GM19240 (cell line): ENCODE data around the gene ELK4.

Experiments used
- DNase-seq: peaks from one replicate; pipeline ENCODE4 v3.0.0; 2011; ENCODE audit warnings: low spot score; ENCODE audit not compliant: insufficient read length

ELK4 gene, protein sequence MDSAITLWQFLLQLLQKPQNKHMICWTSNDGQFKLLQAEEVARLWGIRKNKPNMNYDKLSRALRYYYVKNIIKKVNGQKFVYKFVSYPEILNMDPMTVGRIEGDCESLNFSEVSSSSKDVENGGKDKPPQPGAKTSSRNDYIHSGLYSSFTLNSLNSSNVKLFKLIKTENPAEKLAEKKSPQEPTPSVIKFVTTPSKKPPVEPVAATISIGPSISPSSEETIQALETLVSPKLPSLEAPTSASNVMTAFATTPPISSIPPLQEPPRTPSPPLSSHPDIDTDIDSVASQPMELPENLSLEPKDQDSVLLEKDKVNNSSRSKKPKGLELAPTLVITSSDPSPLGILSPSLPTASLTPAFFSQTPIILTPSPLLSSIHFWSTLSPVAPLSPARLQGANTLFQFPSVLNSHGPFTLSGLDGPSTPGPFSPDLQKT

DNA sequence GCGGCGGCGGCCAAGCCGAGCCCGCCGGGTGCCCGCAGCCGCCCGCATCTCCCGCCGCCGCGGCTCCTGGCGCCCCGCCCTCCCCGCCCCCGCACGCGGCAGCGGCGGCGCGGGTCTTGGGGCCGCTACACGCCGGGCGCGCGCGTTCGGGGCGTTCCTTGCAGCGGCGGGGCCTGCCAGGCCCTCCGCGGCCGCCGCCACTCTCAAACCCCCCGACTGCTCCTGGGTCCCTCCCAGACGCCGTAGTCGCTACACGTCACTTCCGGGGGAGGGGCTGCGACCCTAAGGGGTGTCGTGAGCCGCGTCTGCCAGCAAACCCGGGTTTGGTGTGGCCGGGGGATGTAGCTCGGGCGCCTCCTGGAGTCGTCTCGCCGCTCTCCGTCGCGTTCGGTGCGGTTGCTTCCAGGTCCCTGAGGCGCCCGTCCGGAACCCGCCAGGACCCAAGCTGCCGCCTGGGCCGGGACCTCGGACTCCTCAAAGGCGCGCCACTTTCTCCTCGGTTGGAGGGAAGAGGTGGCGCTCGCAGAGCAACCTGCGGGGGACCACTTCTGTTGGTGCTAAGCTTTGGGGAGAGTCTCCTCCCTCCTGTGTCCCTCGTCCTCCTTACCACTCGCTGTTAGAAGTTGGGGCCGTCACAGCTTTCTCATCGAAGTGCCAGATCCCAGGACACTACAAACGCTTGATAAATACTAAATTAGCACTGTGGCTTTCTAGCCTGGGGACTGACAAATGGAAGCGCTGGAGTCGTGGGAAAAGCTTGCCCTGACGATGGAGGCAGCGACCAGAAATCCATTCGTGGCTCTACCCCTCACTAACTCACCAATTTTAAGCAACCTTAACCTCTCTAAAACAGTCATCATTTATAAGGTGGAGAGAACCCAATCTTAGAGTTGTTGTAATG is at the start of gene ELK4:
ELK4 (minus strand) TSS at position 244 of the 901 bp plus-strand sequence. CDS start 8,129 bp downstream, outside the sequence.
- peak; percentile 86 for DNase-seq

DNA sequence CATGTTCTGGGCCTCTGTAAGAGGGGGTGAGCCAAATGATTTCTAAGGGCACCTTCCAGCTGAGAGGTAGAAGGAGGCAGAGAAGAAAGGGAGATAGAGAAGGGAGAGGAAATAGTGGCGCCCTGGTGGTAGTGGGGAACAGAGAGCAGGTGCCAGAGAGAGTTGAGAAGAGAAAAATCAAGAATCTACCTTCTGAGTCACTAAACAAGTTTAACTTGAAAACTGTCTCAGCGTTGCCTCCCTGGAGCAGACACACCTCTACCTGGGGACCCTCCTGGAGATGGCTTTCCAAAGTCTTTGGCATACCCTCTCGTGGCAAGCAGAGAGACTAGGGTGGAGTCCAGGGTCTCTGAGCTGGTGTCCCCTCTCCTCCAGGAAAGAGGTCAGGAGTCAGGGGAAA is 49.6 kb upstream of the ELK4 start:
- DNase-seq: no peak

DNA sequence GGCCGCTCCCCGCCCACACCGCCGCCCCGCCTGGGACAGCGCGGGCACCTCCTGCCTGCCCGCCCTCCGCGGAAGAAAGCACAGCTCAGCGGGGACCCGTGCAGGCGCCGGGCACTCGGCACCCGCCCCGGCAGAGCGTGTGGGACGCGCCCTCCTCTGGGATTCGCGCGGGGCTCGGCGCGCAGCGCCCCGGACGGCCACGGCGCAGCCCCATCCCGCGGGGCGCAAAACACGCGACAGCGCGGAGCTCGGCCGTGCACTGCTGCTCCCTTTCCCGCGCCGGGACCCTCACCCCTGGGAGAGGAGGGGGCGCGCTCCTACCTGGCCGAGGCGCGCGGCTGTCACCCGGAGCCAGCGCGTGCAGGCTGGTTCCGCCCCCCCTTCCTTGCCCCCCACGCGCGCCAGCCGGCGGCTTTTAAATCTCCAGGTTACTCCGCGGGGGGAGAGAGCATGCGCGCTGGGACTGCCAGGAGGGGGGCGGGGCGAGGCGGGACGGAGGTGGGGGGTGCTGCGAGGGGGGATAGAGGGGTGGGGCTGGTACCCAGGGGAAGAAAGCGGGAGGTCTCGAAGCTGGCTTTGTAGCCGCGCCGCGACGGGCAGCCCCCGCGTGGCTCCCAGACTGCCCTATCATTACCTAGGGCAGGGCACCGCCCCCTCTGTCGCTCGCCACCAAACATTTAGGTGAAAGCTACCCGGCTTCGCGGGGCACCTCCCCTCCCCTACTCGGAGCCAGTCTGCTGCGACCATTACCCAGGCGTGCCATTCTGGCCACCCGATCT is 48.5 kb upstream of the ELK4 start, which contains the start of gene SLC45A3:
SLC45A3 (minus strand) TSS at position 437 of the 779 bp plus-strand sequence. CDS start 15,853 bp downstream, outside the sequence.
- no peak for DNase-seq

DNA sequence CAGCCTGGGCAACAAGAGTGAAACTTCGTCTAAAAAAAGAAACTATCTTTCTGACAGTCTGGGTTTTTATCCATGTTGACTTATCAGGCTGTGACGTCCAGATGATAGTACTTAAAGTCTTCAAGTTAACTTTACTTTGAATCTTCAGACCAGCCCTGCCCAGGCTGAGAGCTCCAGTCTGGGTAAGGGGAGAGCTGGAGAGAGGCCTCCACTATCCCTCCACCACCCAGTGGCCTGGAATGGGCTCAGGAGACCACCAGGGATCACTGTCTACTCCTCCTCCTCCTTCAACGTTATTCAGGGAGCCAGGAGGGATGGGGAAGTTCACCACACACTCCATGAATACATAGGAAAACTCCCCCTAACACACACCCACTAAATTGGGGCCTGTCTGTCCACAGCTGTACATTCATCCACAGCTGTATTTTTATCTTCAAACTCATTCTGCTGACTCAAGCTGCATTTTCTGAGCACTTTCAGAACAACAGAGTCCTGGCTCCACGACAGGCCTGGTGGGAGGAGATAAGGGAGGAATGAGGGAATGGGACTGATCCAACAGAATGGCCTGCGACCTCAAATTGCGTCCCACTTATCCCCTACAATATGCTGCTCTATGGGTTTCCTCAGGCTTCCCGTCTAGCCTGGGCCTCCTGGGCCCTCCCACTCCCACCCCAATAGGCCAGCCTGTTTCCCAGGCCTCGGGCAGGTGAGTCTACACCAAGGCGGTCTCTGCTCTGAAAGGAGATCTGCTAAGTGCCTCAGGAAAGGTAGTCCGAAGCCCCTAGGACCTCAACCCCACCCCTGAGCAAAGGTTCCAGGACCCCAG is 46.7 kb upstream of the ELK4 start:
- DNase-seq: no peak

DNA sequence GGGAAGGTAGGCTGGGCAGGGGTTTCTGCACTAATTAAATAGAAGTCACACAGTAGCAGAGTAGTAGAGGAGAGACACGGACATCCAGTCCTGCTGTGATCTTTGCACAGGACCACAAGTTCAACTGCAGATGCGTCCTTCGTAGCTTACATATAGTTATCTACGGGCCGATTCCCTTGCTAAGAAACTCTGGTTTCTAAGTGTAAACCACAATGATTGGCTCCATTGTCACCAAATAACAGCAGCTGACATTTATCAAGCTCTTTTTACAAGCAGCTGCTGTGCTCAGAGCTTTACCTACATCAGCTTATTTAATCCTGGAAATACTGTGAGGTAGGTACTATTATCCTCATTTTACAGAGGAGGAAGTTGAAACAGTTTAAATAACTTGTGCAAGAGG is 45.4 kb upstream of the ELK4 start:
- no peak for DNase-seq

DNA sequence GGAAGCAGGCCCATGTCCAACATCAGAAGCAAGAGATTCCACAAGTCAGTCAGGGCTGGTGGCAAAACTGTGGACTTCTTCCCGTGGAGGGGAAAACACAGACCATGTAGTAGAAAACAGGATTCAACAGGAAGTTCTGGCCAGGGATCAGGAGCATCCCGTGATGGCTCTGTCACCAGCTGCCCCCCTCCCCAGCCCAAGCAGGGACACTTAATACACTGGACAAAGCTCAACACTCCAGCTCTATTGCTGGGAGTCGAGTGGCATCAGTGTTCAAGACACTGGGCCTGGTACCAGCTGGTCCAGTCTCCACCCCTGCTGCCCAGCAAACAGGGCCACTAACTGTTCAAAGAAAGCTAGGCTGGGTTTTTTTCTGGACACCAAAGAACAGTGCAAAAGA is 44.8 kb upstream of the ELK4 start:
- no peak for DNase-seq

DNA sequence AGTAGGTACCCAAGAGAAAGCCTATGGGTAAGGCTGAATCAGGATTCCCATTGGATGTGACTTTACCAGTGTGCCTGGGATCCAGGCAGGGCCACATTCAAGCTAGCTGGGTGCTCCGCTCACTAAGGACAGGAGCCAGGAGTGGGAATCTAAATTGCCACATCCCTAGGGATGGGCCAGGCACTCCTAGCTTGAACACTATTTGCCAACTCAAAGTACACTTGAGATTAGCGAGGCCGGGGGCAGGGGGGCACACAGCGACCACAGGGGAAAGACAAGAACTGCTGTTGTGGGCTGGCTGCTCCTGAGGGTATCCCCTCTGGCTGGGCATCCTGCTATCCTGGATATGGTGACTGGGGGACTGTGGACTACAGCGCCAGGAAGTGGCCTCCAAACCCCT is 44.2 kb upstream of the ELK4 start:
- no peak for DNase-seq

DNA sequence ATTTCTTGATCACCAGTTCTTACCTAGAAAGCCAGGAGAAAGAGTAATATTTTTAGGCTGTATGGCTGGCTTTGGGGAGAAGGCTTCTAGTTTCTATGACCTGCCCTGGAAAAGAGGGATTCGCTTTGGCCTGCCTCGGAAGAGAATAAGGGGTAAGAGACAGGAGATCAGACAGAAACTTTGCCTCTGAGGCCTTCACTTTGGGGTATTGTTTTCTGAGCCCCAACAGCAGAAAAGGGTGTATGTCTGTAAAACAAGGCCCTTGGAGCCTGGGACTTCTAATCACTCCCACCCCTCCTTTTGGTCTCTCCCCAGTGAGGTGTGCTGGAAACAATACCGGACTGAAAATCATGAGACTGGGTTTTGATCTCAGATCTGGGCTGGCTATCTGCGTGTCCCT is 43.4 kb upstream of the ELK4 start:
- no peak for DNase-seq

DNA sequence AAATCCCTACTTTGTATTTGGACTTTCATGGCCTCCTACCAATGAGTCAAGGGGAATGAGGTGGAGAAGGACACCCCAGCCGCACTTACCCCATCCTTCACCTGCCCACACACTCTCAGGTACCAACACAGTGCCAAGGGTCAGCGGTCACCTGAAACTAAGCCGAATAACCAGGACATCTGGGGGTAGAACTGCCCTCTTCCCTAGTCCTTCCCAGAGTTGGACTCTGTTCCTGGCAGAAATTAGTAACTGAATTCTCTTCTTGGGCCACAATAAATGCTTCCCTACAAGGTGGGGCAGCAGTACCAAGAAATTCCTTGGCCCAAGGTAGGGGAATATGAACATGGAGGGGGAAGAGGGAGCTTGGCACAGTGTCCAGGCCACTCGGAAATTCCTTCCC is 41.2 kb upstream of the ELK4 start:
- DNase-seq: no peak

DNA sequence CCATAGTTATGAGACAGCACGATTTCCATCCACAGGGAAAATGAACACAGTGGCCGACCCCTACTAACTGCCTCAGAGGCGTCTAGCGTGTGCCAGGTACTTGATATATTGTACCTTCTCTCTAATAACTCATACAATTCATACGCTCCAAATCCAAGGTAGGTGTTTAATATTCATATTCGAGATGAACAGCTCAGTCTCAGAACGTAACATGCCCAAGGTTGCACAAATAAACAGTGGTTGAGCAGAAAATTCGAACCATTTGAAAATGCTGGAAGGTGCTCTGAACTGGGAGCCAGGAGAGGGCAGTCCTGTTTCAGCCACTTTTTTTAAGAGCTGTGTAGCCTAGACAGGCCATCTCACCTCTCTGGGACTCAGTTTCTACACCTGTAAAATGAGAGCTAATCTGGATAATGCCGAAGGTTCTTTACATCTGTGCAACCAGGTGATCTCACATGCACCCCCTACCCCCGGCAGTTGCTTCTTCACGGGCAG is 40.6 kb upstream of the ELK4 start:
- DNase-seq: no peak

DNA sequence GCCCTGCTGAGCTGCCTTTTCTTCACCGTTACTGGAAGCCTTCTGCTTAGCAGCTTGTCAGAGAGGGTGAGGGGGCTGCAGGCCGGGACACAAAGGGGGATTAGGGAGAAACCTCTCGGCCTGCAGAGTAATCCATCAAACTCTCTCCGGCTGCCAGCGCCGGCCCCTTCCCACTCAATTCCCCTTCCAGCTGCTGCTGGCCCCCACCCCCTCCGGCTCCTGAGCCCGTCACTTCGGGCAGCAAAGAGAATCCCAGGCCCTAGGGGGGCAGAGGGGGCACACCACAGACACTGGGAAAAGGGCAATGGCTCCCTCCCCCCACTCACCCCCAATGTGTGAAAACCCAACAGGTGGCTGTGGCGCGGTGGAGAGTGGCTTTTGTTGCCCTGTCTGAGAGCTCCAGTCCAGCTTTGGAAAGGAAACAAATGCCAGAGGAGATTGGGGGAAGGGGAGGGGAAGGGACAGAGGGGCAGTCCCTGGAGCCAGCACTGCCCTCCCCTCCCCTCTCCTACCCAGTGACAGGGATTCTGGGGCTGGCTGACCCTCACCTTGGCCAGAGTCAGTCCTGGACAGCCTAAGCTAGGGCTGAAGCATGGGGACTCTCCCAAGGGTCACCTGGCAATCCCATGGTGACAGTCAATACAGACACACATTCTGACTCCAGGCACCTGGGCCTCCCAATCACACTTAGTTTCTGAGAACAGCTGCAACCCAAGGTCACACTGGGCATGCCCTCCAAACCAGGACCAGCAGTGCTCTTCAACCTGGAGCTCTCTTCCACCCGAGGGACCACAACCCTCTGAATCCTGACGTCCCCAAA is 39.0 kb upstream of the ELK4 start:
- no peak for DNase-seq

DNA sequence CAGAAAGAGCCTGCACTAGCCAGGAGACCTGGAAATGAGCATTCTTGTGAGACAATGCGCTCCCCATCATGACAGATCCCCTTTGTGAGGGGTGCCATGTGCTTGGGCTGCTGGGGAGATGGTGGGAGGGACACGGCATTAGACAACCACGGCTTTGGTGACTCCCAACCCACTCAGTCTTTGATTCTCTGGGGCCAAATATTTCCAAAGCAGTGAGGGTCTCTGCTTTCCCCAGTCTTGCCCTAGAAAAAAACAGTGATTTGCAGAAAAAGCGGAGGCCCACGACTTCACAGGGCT is 38.3 kb upstream of the ELK4 start:
- DNase-seq: no peak

DNA sequence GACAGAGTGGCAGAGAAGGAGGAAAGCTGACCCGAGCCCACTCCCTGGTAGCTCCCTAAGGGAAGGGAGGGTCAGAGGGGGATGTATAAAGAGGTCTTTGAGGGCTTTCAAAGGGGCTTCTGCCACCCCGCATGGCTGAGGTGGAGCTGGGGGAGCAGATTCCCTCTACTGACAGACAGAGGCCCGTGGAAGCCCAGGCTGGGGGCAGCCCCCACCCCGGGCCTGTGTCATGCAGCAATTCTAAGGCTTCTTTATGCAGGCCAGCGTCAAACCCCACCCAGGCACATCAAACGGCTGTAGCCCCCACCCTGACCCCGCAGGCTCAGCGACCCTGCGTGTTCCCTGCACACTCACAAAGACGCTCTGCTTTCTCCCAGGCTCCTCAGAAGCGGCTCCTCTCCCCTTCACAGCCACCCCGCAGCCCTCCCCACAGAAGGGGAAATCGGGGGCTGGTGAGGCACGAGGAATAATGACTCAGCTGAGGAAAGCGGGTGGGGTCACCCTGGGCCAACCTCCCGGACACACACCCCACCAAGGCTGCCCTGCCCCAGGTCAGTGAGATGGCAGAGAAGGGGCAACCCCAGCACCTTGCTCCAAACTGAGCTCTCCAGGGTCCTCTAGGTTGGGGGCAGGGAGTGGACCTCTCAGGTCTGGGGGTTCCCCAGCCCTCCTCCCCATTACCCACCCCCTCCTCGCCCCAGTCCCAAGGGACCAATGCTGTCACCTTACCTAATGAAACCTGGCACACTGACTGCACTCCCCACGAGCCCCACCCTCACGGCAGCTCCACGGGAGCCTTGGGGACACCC is 37.7 kb upstream of the ELK4 start:
- no peak for DNase-seq

DNA sequence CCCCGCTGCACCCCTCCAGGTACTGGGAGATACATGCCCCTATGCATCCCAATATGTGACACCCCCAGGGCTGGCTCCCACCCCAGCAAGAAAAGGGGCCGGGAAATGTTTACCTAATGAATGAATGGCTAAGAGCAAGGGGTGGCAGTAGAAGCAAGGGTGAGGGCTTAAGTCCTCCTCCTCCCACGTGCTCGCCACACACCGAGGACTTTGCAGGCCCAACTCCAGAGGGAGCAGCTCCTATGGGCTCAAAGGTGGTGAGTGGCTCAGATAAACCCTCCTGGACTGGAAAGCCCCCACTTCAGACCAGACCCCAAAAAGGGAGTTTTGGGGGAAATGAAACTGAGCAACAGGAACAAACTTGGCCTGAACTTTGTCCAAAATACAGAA is 37.1 kb upstream of the ELK4 start:
- DNase-seq: no peak

DNA sequence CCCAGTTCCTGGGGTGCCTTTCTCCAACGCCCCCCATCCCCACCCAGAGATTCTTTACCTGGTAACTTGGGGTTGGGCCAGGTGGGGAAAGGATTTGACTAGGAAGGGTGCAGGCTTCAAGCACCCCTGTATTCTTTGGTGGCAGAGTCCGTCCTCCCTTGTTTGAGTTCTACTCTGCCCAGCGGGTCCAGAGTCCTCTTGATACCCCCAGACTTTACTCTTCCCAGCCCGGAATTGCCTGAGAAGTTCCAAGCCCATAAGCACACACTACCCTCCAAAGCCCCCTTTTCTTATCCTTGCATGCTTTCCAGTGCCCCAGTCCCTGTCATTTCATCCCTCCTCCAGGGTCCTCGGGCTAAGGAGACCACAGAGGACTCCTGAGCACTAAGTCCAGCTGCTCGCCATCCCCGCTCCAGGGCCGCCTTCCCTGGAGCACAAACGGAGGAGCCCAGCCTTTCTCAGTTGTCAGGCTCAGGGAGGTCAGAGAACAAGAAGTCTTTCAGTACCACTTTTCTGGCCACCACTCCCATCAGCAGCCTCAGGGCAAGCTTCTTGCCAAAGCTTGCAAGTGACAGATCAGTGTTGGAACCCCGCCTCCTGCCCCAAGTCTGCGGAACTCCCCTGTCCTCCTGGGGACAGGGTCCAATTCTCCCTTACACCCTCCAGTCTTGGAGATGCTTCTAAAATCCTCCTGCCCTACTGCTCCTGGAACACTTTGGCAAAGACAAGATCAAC is 36.3 kb upstream of the ELK4 start:
- no peak for DNase-seq

DNA sequence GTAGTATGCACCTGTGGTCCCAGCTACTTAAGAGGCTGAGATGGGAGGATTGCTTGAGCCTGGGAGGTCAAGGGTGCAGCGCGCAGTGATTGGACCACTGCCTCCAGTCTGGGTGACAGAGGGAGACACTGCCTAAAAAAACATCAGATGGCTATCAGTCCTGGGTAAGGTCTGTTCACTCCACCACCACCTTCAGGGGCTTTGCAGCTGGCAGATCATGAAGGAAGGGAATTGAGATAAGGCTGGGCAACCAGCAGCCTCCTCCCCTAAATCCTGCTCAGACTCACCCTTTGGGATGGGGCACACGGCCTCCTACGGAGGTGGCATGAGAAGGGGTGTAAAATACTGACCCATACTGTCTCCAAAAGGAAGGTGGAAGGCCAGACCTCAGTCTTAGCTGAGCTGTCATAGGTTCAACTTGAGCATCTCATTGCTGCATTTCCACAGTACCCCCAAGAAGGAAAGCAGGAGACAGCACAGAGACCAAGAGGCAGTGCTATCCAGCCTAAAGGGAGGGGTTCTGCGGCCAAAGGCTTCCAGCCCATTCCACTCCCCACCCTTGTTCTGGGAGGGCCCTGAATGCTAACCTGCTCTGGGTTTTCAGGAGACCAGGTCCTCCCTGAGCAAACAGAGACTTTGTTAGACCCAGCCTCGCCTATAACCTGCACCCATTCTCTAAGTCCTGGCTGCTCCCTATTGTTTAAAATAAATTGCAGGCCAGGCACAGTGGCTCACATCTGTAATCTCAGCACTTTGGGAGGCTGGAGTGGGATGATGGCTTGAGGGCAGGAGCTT is 34.8 kb upstream of the ELK4 start:
- no peak for DNase-seq
